ENCODE data around the gene DNAJA2.
"Not testable (repeated sequence)": the region's sequence is repeated elsewhere in the genome, so short reads cannot be mapped to it uniquely, and the experiment has no call there.

Gene DNAJA2

GRCh38 chr16:46973207-46973995 lies at the start of gene DNAJA2:
TSS of gene DNAJA2 (minus strand) at chr16:46973674. CDS start at chr16:46973572, 102 bp downstream.
- peak; percentile 87 to 90 for DNase-seq (ENCODE audit: low read depth in 2 of 2)

- no peak for DNase-seq (ENCODE audit: low read depth in 2 of 2)
These were observed 46.1 kb upstream of the DNAJA2 start for GRCh38 chr16:47019568-47019967.

- DNase-seq (ENCODE audit: low read depth in 2 of 2): peak; percentile 16 to 23
These were observed 44.9 kb upstream of the DNAJA2 start for GRCh38 chr16:47018223-47018891.

- no peak for DNase-seq (ENCODE audit: low read depth in 2 of 2)
These were observed 44.2 kb upstream of the DNAJA2 start for GRCh38 chr16:47017636-47018035.

GRCh38 chr16:47016700-47017133 lies 43.2 kb upstream of the DNAJA2 start:
- DNase-seq (ENCODE audit: low read depth in 2 of 2): no peak

- DNase-seq (ENCODE audit: low read depth in 2 of 2): no peak
These were observed 40.4 kb upstream of the DNAJA2 start for GRCh38 chr16:47013910-47014309.

GRCh38 chr16:47013172-47013571 lies 39.7 kb upstream of the DNAJA2 start:
- no peak for DNase-seq (ENCODE audit: low read depth in 2 of 2)

- DNase-seq (ENCODE audit: low read depth in 2 of 2): not testable (repeated sequence)
These were observed 37.3 kb upstream of the DNAJA2 start for GRCh38 chr16:47010812-47011211.

- no peak for DNase-seq (ENCODE audit: low read depth in 2 of 2)
These were observed 35.1 kb upstream of the DNAJA2 start for GRCh38 chr16:47008612-47009011.

GRCh38 chr16:47008174-47008573 lies 34.7 kb upstream of the DNAJA2 start:
- DNase-seq (ENCODE audit: low read depth in 2 of 2): no peak

GRCh38 chr16:47004652-47005051 lies 31.2 kb upstream of the DNAJA2 start:
- DNase-seq (ENCODE audit: low read depth in 2 of 2): no peak

- DNase-seq (ENCODE audit: low read depth in 2 of 2): not testable (repeated sequence)
These were observed 26.6 kb upstream of the DNAJA2 start for GRCh38 chr16:47000066-47000465.

- DNase-seq (ENCODE audit: low read depth in 2 of 2): no peak
These were observed 24.4 kb upstream of the DNAJA2 start for GRCh38 chr16:46997844-46998243.

- no peak for DNase-seq (ENCODE audit: low read depth in 2 of 2)
These were observed 23.5 kb upstream of the DNAJA2 start for GRCh38 chr16:46996952-46997458.

- DNase-seq (ENCODE audit: low read depth in 2 of 2): no peak
These were observed 22.9 kb upstream of the DNAJA2 start for GRCh38 chr16:46996391-46996790.

GRCh38 chr16:46991729-46992704 lies 18.5 kb upstream of the DNAJA2 start:
- DNase-seq (ENCODE audit: low read depth in 2 of 2): no peak

- DNase-seq (ENCODE audit: low read depth in 2 of 2): no peak
These were observed 13.4 kb upstream of the DNAJA2 start for GRCh38 chr16:46986896-46987295.

- no peak for DNase-seq (ENCODE audit: low read depth in 2 of 2)
These were observed 13.0 kb upstream of the DNAJA2 start for GRCh38 chr16:46986438-46986837.

- DNase-seq (ENCODE audit: low read depth in 2 of 2): no peak
These were observed 8.9 kb upstream of the DNAJA2 start for GRCh38 chr16:46982335-46982734.

GRCh38 chr16:46980926-46981325 lies 7.5 kb upstream of the DNAJA2 start:
- DNase-seq (ENCODE audit: low read depth in 2 of 2): no peak

GRCh38 chr16:46976550-46976949 lies 3.1 kb upstream of the DNAJA2 start:
- DNase-seq (ENCODE audit: low read depth in 2 of 2): no peak
